Measurements from ENCODE around the gene ISLR. TPM values are rescaled to one million over a fixed set of nuclear protein-coding genes. Genes with fewer than 3 reads are reported as not detected.

Gene ISLR
- total and polyA plus RNA-seq, 2 experiments from 2014 or later = 0.55 TPM; not detected in 1

DNA sequence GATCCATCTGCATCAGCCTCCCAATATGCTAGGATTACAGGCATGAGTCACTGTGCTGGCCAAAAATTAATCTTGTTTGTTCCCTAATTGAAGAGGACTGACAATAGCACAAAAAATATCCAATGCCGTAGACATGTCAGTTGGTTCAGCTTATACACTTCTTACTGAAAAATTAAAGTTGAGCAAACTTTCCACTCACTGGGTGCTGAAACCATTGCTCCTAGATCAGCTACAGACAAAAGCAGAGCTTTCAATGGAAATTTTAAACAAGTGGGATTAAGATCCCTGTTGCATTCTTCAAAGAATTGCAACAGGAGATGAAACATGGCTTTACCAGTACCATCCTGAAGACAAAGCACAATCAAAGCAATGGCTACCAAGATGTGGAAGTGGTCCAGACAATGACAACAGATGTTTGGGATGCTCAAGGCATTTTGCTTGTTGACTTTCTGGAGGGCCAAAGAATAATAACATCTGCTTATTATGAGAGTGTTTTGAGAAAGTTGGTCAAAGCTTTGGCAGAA is 27.2 kb upstream of the ISLR start:
- Histone ChIP-seq H3K79me2 (replicated peaks; ENCODE audit: insufficient read depth) (no peaks in the 10 kb centered on the region), H3F3A (replicated peaks; ENCODE audit: low read depth) (no peaks in the 10 kb centered on the region), H3K27ac (ENCODE audit: low read depth) (no peak overlapping the region), H4K20me1 (replicated peaks; ENCODE audit: insufficient read depth) (no peaks in the 10 kb centered on the region), H3K4me3 (no peak overlapping the region), H3K36me3 (ENCODE audit: insufficient read depth) (no peaks in the 10 kb centered on the region), H3K4me1 (ENCODE audit: insufficient read depth) (peaks cover 13% of the 10 kb centered on the region), H2AFZ (no peak overlapping the region), H3K4me2 (no peak overlapping the region), H3K27me3 (ENCODE audit: insufficient read depth) (no peaks in the 10 kb centered on the region), H3K9me2 (ENCODE audit: insufficient read depth) (no peaks in the 10 kb centered on the region)
- TF ChIP-seq EZH2phosphoT487 (IDR thresholded peaks at IDR 0.05; ENCODE audit: unreplicated experiment) (no peak), ZNF114 (CRISPR knock-in tag; IDR thresholded peaks at IDR 0.05) (no peak), ZNF331 (CRISPR knock-in tag; IDR thresholded peaks at IDR 0.05; ENCODE audit: low read depth) (no peak), CREB1 (CRISPR knock-in tag; IDR thresholded peaks at IDR 0.05; ENCODE audit: low read depth) (no peak), STAT1 (IDR thresholded peaks at IDR 0.05; ENCODE audit: unreplicated experiment) (no peak), JUNB (IDR thresholded peaks at IDR 0.05; ENCODE audit: unreplicated experiment) (no peak), NANOG (IDR thresholded peaks at IDR 0.05; ENCODE audit: borderline replicate concordance) (no peak), POLR2AphosphoS5 (IDR thresholded peaks at IDR 0.05; ENCODE audit: low read depth) (no peak), EZH2 (IDR thresholded peaks at IDR 0.05; ENCODE audit: low read depth, unreplicated experiment) (no peak)
- TF ChIP-seq, protein P1, sequence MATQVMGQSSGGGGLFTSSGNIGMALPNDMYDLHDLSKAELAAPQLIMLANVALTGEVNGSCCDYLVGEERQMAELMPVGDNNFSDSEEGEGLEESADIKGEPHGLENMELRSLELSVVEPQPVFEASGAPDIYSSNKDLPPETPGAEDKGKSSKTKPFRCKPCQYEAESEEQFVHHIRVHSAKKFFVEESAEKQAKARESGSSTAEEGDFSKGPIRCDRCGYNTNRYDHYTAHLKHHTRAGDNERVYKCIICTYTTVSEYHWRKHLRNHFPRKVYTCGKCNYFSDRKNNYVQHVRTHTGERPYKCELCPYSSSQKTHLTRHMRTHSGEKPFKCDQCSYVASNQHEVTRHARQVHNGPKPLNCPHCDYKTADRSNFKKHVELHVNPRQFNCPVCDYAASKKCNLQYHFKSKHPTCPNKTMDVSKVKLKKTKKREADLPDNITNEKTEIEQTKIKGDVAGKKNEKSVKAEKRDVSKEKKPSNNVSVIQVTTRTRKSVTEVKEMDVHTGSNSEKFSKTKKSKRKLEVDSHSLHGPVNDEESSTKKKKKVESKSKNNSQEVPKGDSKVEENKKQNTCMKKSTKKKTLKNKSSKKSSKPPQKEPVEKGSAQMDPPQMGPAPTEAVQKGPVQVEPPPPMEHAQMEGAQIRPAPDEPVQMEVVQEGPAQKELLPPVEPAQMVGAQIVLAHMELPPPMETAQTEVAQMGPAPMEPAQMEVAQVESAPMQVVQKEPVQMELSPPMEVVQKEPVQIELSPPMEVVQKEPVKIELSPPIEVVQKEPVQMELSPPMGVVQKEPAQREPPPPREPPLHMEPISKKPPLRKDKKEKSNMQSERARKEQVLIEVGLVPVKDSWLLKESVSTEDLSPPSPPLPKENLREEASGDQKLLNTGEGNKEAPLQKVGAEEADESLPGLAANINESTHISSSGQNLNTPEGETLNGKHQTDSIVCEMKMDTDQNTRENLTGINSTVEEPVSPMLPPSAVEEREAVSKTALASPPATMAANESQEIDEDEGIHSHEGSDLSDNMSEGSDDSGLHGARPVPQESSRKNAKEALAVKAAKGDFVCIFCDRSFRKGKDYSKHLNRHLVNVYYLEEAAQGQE (IDR thresholded peaks at IDR 0.05; ENCODE audit: unreplicated experiment) = no peak
- TF ChIP-seq, protein P2, sequence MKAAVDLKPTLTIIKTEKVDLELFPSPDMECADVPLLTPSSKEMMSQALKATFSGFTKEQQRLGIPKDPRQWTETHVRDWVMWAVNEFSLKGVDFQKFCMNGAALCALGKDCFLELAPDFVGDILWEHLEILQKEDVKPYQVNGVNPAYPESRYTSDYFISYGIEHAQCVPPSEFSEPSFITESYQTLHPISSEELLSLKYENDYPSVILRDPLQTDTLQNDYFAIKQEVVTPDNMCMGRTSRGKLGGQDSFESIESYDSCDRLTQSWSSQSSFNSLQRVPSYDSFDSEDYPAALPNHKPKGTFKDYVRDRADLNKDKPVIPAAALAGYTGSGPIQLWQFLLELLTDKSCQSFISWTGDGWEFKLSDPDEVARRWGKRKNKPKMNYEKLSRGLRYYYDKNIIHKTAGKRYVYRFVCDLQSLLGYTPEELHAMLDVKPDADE (IDR thresholded peaks at IDR 0.05) = no peak
- TF ChIP-seq, protein P3, sequence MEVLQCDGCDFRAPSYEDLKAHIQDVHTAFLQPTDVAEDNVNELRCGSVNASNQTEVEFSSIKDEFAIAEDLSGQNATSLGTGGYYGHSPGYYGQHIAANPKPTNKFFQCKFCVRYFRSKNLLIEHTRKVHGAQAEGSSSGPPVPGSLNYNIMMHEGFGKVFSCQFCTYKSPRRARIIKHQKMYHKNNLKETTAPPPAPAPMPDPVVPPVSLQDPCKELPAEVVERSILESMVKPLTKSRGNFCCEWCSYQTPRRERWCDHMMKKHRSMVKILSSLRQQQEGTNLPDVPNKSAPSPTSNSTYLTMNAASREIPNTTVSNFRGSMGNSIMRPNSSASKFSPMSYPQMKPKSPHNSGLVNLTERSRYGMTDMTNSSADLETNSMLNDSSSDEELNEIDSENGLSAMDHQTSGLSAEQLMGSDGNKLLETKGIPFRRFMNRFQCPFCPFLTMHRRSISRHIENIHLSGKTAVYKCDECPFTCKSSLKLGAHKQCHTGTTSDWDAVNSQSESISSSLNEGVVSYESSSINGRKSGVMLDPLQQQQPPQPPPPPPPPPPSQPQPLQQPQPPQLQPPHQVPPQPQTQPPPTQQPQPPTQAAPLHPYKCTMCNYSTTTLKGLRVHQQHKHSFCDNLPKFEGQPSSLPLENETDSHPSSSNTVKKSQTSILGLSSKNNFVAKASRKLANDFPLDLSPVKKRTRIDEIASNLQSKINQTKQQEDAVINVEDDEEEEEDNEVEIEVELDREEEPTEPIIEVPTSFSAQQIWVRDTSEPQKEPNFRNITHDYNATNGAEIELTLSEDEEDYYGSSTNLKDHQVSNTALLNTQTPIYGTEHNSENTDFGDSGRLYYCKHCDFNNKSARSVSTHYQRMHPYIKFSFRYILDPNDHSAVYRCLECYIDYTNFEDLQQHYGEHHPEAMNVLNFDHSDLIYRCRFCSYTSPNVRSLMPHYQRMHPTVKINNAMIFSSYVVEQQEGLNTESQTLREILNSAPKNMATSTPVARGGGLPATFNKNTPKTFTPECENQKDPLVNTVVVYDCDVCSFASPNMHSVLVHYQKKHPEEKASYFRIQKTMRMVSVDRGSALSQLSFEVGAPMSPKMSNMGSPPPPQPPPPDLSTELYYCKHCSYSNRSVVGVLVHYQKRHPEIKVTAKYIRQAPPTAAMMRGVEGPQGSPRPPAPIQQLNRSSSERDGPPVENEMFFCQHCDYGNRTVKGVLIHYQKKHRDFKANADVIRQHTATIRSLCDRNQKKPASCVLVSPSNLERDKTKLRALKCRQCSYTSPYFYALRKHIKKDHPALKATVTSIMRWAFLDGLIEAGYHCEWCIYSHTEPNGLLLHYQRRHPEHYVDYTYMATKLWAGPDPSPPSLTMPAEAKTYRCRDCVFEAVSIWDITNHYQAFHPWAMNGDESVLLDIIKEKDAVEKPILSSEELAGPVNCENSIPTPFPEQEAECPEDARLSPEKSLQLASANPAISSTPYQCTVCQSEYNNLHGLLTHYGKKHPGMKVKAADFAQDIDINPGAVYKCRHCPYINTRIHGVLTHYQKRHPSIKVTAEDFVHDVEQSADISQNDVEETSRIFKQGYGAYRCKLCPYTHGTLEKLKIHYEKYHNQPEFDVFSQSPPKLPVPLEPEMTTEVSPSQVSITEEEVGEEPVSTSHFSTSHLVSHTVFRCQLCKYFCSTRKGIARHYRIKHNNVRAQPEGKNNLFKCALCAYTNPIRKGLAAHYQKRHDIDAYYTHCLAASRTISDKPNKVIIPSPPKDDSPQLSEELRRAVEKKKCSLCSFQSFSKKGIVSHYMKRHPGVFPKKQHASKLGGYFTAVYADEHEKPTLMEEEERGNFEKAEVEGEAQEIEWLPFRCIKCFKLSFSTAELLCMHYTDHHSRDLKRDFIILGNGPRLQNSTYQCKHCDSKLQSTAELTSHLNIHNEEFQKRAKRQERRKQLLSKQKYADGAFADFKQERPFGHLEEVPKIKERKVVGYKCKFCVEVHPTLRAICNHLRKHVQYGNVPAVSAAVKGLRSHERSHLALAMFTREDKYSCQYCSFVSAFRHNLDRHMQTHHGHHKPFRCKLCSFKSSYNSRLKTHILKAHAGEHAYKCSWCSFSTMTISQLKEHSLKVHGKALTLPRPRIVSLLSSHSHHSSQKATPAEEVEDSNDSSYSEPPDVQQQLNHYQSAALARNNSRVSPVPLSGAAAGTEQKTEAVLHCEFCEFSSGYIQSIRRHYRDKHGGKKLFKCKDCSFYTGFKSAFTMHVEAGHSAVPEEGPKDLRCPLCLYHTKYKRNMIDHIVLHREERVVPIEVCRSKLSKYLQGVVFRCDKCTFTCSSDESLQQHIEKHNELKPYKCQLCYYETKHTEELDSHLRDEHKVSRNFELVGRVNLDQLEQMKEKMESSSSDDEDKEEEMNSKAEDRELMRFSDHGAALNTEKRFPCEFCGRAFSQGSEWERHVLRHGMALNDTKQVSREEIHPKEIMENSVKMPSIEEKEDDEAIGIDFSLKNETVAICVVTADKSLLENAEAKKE (CRISPR knock-in tag; IDR thresholded peaks at IDR 0.05) = no peak
- TF ChIP-seq, protein P4, sequence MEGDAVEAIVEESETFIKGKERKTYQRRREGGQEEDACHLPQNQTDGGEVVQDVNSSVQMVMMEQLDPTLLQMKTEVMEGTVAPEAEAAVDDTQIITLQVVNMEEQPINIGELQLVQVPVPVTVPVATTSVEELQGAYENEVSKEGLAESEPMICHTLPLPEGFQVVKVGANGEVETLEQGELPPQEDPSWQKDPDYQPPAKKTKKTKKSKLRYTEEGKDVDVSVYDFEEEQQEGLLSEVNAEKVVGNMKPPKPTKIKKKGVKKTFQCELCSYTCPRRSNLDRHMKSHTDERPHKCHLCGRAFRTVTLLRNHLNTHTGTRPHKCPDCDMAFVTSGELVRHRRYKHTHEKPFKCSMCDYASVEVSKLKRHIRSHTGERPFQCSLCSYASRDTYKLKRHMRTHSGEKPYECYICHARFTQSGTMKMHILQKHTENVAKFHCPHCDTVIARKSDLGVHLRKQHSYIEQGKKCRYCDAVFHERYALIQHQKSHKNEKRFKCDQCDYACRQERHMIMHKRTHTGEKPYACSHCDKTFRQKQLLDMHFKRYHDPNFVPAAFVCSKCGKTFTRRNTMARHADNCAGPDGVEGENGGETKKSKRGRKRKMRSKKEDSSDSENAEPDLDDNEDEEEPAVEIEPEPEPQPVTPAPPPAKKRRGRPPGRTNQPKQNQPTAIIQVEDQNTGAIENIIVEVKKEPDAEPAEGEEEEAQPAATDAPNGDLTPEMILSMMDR (conservative IDR thresholded peaks at IDR 0.05; ENCODE audit: low read depth in 2 of 2) = no peak
- H3K36me3 Mint-ChIP-seq (ENCODE audit: low read depth) = no peaks in the 10 kb centered on the region
- H3K4me3 Mint-ChIP-seq = no peak overlapping the region
- peaks cover 11% of the 10 kb centered on the region; the same call in 2 of the 3 replicates for H3K9me3 Mint-ChIP-seq
- DNase-seq (ENCODE audit: low spot score) (no peak), ATAC-seq (no peak)
- H3K27ac Mint-ChIP-seq = no peak overlapping the region
- peaks cover 4% of the 10 kb centered on the region for H3K27me3 Mint-ChIP-seq (ENCODE audit: insufficient read depth, low read depth, poor library complexity)
- H3K4me1 Mint-ChIP-seq = peaks cover 5% of the 10 kb centered on the region; the same call in 2 of the 3 replicates

Measured in GM23338 (cell line).